HPDE6-E6E7 (cell line): Measurements from ENCODE around the gene TMEM158.

ENCODE experiments used
- DNase-seq: peaks from one replicate; pipeline ENCODE4 v3.0.0; 2011; ENCODE audit warnings: missing footprints; ENCODE audit errors: extremely low spot score

The TMEM158 gene

GRCh38 chr3:45199837-45200648, 26.0 kb downstream of the TMEM158 start:
- DNase-seq = peak; percentile 23

GRCh38 chr3:45198264-45199260, 27.5 kb downstream of the TMEM158 start:
- no peak for DNase-seq

- DNase-seq = no peak
These were observed 31.3 kb downstream of the TMEM158 start for GRCh38 chr3:45194791-45195190.

- no peak for DNase-seq
These were observed 34.1 kb downstream of the TMEM158 start for GRCh38 chr3:45191924-45192417.

DNA sequence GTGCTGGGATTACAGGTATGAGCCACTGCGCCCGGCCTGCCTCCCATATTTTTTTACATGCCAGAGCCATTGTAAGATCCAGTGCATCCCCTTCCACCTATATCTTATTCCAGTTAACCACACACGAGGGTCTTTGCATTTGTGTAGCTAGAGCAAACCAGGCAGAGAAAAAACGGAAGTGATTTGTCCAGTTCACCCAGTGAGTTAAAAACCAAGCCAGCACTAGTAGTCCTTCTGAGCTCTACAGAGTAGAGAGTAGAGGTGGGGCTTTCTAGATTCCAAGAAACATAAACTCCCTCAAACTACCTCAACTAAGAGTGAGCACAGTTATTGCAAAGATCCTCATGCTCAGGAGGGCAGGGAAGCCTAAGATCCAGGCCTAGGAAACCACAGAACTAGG, 34.7 kb downstream of the TMEM158 start:
- DNase-seq = no peak

GRCh38 chr3:45188719-45189659, 37.1 kb downstream of the TMEM158 start:
- no peak for DNase-seq

DNA sequence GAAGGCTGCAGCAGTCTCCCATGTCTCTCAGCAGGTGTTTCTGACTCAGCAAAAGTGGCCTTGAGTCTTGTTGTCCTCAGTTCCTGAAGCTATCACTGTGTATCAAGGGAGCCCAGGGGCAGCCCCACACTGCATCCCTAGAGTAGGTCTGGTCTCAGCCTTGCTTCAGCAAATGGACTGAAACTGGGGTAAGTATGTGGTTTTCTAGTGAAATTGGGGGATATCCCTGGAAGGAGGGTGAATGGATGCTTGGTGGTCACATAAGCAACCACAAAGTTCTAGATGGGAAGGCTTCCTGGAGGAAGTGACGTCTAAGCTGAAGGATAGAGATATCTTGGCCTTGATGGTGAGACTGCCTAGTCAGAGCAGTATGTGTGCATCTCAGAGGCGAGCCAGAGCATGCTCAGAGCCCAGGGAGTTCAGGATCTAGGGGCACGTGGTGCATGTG, 38.4 kb downstream of the TMEM158 start:
- DNase-seq = no peak

GRCh38 chr3:45186871-45187270, 39.2 kb downstream of the TMEM158 start:
- DNase-seq = no peak

- DNase-seq = no peak
These were observed 40.6 kb downstream of the TMEM158 start for GRCh38 chr3:45185461-45185860.

GRCh38 chr3:45185052-45185451, 41.0 kb downstream of the TMEM158 start:
- DNase-seq = no peak

- no peak for DNase-seq
These were observed 42.2 kb downstream of the TMEM158 start for GRCh38 chr3:45183872-45184262.

GRCh38 chr3:45182915-45183871, 42.9 kb downstream of the TMEM158 start:
- peak; percentile 58 for DNase-seq

- no peak for DNase-seq
These were observed 44.6 kb downstream of the TMEM158 start for GRCh38 chr3:45181496-45181895.

GRCh38 chr3:45180899-45181298, 45.2 kb downstream of the TMEM158 start:
- no peak for DNase-seq

- DNase-seq = no peak
These were observed 46.0 kb downstream of the TMEM158 start for GRCh38 chr3:45180051-45180450.

DNA sequence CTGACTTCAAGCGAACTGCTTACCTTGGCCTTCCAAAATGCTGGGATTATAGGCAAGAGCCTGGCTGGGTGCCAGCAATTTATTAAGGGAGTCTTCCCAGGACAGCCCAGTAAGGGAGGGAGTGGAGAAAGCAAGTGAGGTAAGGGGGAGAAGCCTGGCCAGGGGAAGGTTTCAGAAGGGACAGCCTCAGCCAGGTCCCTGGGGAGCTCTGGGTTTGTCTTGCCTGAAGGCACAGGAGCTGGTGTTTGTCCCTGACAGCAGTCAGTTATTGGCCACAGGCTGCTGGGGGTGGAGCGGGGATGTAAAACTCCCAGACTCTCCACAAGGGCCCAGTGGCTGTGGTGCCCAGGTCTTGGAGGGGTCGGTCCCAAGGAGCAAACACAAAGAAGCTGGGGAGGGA, 46.9 kb downstream of the TMEM158 start:
- DNase-seq = no peak

GRCh38 chr3:45178183-45179023, 47.7 kb downstream of the TMEM158 start:
- no peak for DNase-seq

DNA sequence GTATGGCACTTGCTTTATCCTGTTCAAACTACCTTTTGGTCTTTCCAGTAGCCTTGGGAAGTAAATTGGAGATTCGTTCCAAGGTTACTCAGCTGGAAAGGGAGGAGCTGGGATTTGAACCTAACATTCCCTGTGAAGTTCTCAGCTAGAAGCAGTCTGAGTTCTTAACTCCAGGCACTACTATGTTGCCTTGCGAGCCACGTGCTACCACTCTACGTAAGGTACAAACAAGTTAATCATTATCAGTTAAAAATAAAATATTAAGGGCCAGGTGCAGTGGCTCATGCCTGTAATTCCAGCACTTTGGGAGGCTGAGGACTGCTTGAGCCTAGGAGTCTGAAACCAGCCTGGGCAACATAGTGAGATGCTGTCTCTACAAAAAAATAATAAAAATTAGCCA, 49.2 kb downstream of the TMEM158 start:
- no peak for DNase-seq
